GM12878 (cell line): ENCODE data around the gene CFAP45. TPM values are rescaled to one million over a fixed set of nuclear protein-coding genes. Genes with fewer than 3 reads are reported as not detected.

Source experiments
- CHD1 ChIP-seq: IDR thresholded peaks from 2 replicates; pipeline ENCODE4 v1.6.1; 2012; ENCODE audit warnings: low read depth, low read length, improper control_type of control experiment
- CHD4 ChIP-seq: fragments of 200-600 bp; sonication (generic); IDR thresholded peaks from 2 replicates; pipeline ENCODE4 v1.6.1; 2016; ENCODE audit warnings: mild to moderate bottlenecking
- CUX1 ChIP-seq: IDR thresholded peaks from 2 replicates; pipeline ENCODE4 v1.6.1; 2012; ENCODE audit warnings: improper control_type of control experiment, low read depth, low read length; ENCODE audit not compliant: insufficient replicate concordance
- HDAC6 ChIP-seq: fragments of 200-600 bp; sonication (generic); IDR thresholded peaks from one replicate; pipeline ENCODE4 v1.8.0; 2017; ENCODE audit warnings: antibody characterized with exemption; ENCODE audit not compliant: unreplicated experiment
- KAT2A ChIP-seq: conservative IDR thresholded peaks from 2 replicates; pipeline ENCODE4 v1.6.1; 2011; ENCODE audit warnings: low read depth, low read length; ENCODE audit not compliant: control insufficient read depth
- MYB ChIP-seq: fragments of 150-350 bp; IDR thresholded peaks from 2 replicates; pipeline ENCODE4 v1.6.1; 2014; ENCODE audit warnings: mild to moderate bottlenecking, low read depth, low read length, borderline replicate concordance
- NR2C1 ChIP-seq: fragments of 450-650 bp; IDR thresholded peaks from 2 replicates; pipeline ENCODE4 v1.6.1; 2017; ENCODE audit warnings: antibody characterized with exemption, mild to moderate bottlenecking, moderate library complexity
- NR2F1 ChIP-seq: fragments of 450-650 bp; conservative IDR thresholded peaks from 2 replicates; pipeline ENCODE4 v1.6.1; 2017; ENCODE audit warnings: mild to moderate bottlenecking
- PBX3 ChIP-seq: IDR thresholded peaks from 2 replicates; pipeline ENCODE4 v1.6.1; 2011; ENCODE audit warnings: mild to moderate bottlenecking, low read depth, low read length, moderate library complexity; ENCODE audit not compliant: insufficient replicate concordance
- PML ChIP-seq: IDR thresholded peaks from 2 replicates; pipeline ENCODE4 v1.6.1; 2012; ENCODE audit warnings: low read length, inconsistent platforms
- RAD21 ChIP-seq: IDR thresholded peaks from 2 replicates; pipeline ENCODE4 v1.6.1; 2011; ENCODE audit warnings: mild to moderate bottlenecking, low read depth, low read length, moderate library complexity; ENCODE audit not compliant: insufficient read depth
- SKIL ChIP-seq: fragments of 450-650 bp; IDR thresholded peaks from 2 replicates; pipeline ENCODE4 v1.6.1; 2017; ENCODE audit warnings: mild to moderate bottlenecking, low read depth, inconsistent platforms; ENCODE audit not compliant: poor library complexity, severe bottlenecking
- SMC3 ChIP-seq: IDR thresholded peaks from 2 replicates; pipeline ENCODE4 v1.6.1; 2011; ENCODE audit warnings: low read length, improper control_type of control experiment, borderline replicate concordance
- SP1 ChIP-seq: IDR thresholded peaks from one replicate; pipeline ENCODE4 v1.6.1; 2011; ENCODE audit warnings: low read depth, low read length
- SREBF1 ChIP-seq: IDR thresholded peaks from 2 replicates; pipeline ENCODE4 v1.6.1; 2012; ENCODE audit warnings: mild to moderate bottlenecking, low read length
- polyA plus RNA-seq, 11 experiments: library from polyadenylated mRNA; depleted of rRNA in 4 of 11; unstranded in 6 of 11; stranded (reverse) in 5 of 11; fragments of >200 nt; fragmentation: Nextera tagmentation in 4 of 11; fragmentation: Illumina TruSeq in 1 of 11; extraction: Ambion mirVana in 4 of 11; extraction: Trizol in 1 of 11; gene quantifications; 1 replicate in 1 of 11; 2 replicates in 10 of 11; pipeline versions ENCODE4 v1.2.1 to v1.2.3, GENCODE V29; 2011 to 2016; ENCODE audit warnings: inconsistent platforms in 2 of 11, missing spikeins in 2 of 11, low read depth in 1 of 11
- total RNA-seq, 4 experiments: library from RNA; depleted of rRNA in 3 of 4; stranded (reverse); fragments of >200 nt in 3 of 4; fragmentation: Illumina TruSeq in 1 of 4; extraction: Trizol in 1 of 4; gene quantifications; 2 replicates each; pipeline versions ENCODE4 v1.2.1 to v1.2.3, GENCODE V29; 2013 to 2021
- TF ChIP-seq, protein P1 (sequence below): fragments of 450-650 bp; formaldehyde crosslinking; IDR thresholded peaks from 2 replicates; pipeline ENCODE4 v1.4.0; 2022; ENCODE audit warnings: mild to moderate bottlenecking, moderate library complexity
- TF ChIP-seq, protein P2 (sequence below): IDR thresholded peaks from 2 replicates; pipeline ENCODE4 v1.6.1; 2011; ENCODE audit warnings: low read depth, mild to moderate bottlenecking, low read length, moderate library complexity, borderline replicate concordance; ENCODE audit errors: extremely low read depth

Gene CFAP45
- total and polyA plus RNA-seq, 10 of the 15 experiments (the other 5 are each of a cell fraction or from before 2014, with no cell fraction given), result 0.43 to 0.91 (median 0.67) TPM

GRCh38 chr1:159923203-159924024 lies 23.4 kb upstream of the CFAP45 start (continued):
- TF ChIP-seq, protein P1, sequence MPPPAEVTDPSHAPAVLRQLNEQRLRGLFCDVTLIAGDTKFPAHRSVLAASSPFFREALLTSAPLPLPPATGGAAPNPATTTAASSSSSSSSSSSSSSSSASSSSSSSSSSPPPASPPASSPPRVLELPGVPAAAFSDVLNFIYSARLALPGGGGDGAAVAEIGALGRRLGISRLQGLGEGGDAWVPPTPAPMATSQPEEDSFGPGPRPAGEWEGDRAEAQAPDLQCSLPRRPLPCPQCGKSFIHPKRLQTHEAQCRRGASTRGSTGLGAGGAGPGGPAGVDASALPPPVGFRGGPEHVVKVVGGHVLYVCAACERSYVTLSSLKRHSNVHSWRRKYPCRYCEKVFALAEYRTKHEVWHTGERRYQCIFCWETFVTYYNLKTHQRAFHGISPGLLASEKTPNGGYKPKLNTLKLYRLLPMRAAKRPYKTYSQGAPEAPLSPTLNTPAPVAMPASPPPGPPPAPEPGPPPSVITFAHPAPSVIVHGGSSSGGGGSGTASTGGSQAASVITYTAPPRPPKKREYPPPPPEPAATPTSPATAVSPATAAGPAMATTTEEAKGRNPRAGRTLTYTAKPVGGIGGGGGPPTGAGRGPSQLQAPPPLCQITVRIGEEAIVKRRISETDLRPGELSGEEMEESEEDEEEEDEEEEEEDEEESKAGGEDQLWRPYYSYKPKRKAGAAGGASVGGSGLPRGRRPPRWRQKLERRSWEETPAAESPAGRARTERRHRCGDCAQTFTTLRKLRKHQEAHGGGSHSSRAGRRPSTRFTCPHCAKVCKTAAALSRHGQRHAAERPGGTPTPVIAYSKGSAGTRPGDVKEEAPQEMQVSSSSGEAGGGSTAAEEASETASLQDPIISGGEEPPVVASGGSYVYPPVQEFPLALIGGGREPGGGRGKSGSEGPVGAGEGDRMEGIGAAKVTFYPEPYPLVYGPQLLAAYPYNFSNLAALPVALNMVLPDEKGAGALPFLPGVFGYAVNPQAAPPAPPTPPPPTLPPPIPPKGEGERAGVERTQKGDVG (CRISPR knock-in tag), result no peak
- no peak for TF ChIP-seq KAT2A
- TF ChIP-seq, protein P2, sequence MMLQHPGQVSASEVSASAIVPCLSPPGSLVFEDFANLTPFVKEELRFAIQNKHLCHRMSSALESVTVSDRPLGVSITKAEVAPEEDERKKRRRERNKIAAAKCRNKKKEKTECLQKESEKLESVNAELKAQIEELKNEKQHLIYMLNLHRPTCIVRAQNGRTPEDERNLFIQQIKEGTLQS, result no peak
- TF ChIP-seq SP1, result peak; percentile 86
- no peak for TF ChIP-seq CHD4
- no peak for TF ChIP-seq CUX1
- peak; percentile 49; the same call in 1 of the 2 replicates for TF ChIP-seq NR2F1
- TF ChIP-seq RAD21, result no peak
- 0 out of 2 replicates have a peak, but pooled peaks have one; percentile 13 for TF ChIP-seq SMC3
- no peak for TF ChIP-seq CHD1
- peak; percentile 71 for TF ChIP-seq PBX3
- no peak for TF ChIP-seq SREBF1
- TF ChIP-seq SKIL, result peak; percentile 66
- no peak for TF ChIP-seq HDAC6
- no peak for TF ChIP-seq MYB
- peak; percentile 25; the same call in 1 of the 2 replicates for TF ChIP-seq PML
- TF ChIP-seq NR2C1, result no peak
